Neutrophil (primary cell): ENCODE measurements around the gene SMAD6.

Experiments
- H3K27ac ChIP-seq: fragments of 200-600 bp; sonication (generic); 2 replicates; pipeline ENCODE4 v1.5.1; 2016; ENCODE audit warnings: mild to moderate bottlenecking, moderate library complexity
- H3K27me3 ChIP-seq: fragments of 200-600 bp; sonication (generic); 2 replicates; pipeline ENCODE4 v1.6.0; 2016; ENCODE audit warnings: mild to moderate bottlenecking
- H3K36me3 ChIP-seq: fragments of 200-600 bp; sonication (generic); 2 replicates; pipeline ENCODE4 v1.5.1; 2017
- H3K4me1 ChIP-seq, 2 experiments: fragments of 200-600 bp in 1 of 2; sonication (generic) in 1 of 2; 1 replicate in 1 of 2; 2 replicates in 1 of 2; pipeline versions ENCODE4 v1.5.1 to v1.6.1; 2013 to 2016; ENCODE audit warnings: low read depth in 1 of 2, low read length in 1 of 2, mild to moderate bottlenecking in 1 of 2, moderate library complexity in 1 of 2; ENCODE audit not compliant: control insufficient read depth in 1 of 2, insufficient read depth in 1 of 2
- H3K4me3 ChIP-seq, 2 experiments: fragments of 200-600 bp in 1 of 2; sonication (generic) in 1 of 2; 1 replicate in 1 of 2; 2 replicates in 1 of 2; pipeline ENCODE4 v1.5.1; 2013 to 2016; ENCODE audit warnings: low read depth in 1 of 2, low read length in 1 of 2, mild to moderate bottlenecking in 1 of 2, moderate library complexity in 1 of 2
- H3K9me3 ChIP-seq: fragments of 200-600 bp; sonication (generic); 2 replicates; pipeline ENCODE4 v1.5.1; 2016
- TF ChIP-seq, protein P1 (sequence below): fragments of 200-600 bp; sonication (generic); IDR thresholded peaks from 2 replicates; pipeline ENCODE4 v1.5.1; 2016; ENCODE audit warnings: antibody characterized with exemption

SMAD6 gene

DNA sequence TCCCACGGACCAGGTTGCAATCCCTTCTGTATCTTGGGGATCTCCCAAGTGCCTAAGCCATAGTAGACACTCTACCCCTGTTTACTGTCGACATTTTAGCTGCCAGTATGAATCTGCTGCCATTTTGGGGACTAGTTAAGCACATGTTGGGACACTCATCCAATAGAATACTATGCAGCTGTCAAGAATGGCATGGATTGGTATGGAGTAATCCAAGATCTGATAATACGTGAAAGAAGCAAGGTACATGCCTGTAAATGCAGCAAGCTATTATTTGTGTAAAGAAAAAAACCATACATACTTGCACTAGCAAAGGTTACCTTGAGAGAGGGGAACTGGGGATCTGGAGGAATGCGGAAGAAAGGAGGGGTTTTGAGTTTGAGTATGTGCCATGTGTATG lies 129.3 kb downstream of the SMAD6 start:
- no peak overlapping the region for H3K4me3 ChIP-seq
- no peaks in the 10 kb centered on the region for H3K9me3 ChIP-seq
- H3K27me3 ChIP-seq, result no peaks in the 10 kb centered on the region
- no peaks in the 10 kb centered on the region for H3K36me3 ChIP-seq
- TF ChIP-seq, protein P1, sequence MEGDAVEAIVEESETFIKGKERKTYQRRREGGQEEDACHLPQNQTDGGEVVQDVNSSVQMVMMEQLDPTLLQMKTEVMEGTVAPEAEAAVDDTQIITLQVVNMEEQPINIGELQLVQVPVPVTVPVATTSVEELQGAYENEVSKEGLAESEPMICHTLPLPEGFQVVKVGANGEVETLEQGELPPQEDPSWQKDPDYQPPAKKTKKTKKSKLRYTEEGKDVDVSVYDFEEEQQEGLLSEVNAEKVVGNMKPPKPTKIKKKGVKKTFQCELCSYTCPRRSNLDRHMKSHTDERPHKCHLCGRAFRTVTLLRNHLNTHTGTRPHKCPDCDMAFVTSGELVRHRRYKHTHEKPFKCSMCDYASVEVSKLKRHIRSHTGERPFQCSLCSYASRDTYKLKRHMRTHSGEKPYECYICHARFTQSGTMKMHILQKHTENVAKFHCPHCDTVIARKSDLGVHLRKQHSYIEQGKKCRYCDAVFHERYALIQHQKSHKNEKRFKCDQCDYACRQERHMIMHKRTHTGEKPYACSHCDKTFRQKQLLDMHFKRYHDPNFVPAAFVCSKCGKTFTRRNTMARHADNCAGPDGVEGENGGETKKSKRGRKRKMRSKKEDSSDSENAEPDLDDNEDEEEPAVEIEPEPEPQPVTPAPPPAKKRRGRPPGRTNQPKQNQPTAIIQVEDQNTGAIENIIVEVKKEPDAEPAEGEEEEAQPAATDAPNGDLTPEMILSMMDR, result no peak
- peaks cover 21 to 23% of the 10 kb centered on the region in 2 experiments for H3K4me1 ChIP-seq
- no peak overlapping the region for H3K27ac ChIP-seq

DNA sequence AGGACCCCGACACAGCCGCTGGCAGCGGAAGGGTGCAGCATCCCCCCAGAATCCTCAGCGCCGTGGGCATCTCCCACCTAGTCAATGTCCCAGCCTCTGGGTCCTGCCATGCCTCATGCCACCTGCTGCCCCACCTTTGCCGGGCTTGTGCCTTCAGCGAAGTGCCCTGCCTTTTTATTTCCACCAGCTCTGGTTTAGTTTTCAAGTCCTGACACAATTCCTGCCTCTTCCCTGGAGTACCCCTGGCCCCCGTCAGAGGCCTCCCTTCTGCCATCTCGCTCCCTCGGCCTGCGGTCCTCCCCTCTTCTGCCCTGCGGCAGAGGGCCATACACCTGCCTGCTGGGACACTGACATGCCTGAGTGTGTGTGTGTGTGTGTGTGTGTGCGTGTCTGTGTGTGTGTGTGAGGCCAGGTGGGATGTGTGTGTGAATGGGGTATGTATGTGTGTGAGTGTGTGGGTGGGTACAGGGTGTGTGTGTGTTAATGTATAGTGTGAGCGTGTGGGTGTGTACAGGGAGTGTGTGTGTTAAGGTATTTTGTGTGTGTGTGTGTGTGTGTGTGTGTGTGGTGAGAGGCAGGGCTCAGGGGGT lies 129.9 kb downstream of the SMAD6 start:
- Histone ChIP-seq H3K9me3 (no peaks in the 10 kb centered on the region), H3K27me3 (no peaks in the 10 kb centered on the region), H3K4me1 (peaks cover 21 to 23% of the 10 kb centered on the region in 2 experiments), H3K36me3 (no peaks in the 10 kb centered on the region), H3K4me3 (no peak overlapping the region), H3K27ac (no peak overlapping the region)
- TF ChIP-seq, protein P1, result no peak
